Measurements from ENCODE around the gene CDK11A.
A peak's percentile ranks its signal among the peaks of the same experiment; 100 is the strongest.

The CDK11A gene

GRCh38 chr1:1724035-1724864, at the start of gene CDK11A:
Gene CDK11A, minus strand, starts transcription at chr1:1724357. Its CDS starts 1,539 bp downstream, at chr1:1722818.
- peak; percentile 98 for DNase-seq (ENCODE audit: low spot score)

GRCh38 chr1:1773874-1774273, 49.7 kb upstream of the CDK11A start:
- DNase-seq (ENCODE audit: low spot score): no peak

GRCh38 chr1:1771096-1771495, 46.9 kb upstream of the CDK11A start:
- no peak for DNase-seq (ENCODE audit: low spot score)

- no peak for DNase-seq (ENCODE audit: low spot score)
These were observed 45.9 kb upstream of the CDK11A start for GRCh38 chr1:1770102-1770501.

GRCh38 chr1:1768249-1768992, 44.3 kb upstream of the CDK11A start:
- no peak for DNase-seq (ENCODE audit: low spot score)

GRCh38 chr1:1764876-1765470, 40.8 kb upstream of the CDK11A start:
- no peak for DNase-seq (ENCODE audit: low spot score)

- DNase-seq (ENCODE audit: low spot score): peak; percentile 69
These were observed 39.8 kb upstream of the CDK11A start for GRCh38 chr1:1763657-1764621.

GRCh38 chr1:1761504-1762376, 37.6 kb upstream of the CDK11A start:
- DNase-seq (ENCODE audit: low spot score): no peak

GRCh38 chr1:1760715-1761114, 36.6 kb upstream of the CDK11A start:
- no peak for DNase-seq (ENCODE audit: low spot score)

GRCh38 chr1:1760345-1760650, 36.1 kb upstream of the CDK11A start:
- DNase-seq (ENCODE audit: low spot score): no peak

GRCh38 chr1:1759456-1760344, 35.5 kb upstream of the CDK11A start:
- no peak for DNase-seq (ENCODE audit: low spot score)

GRCh38 chr1:1758692-1759455, 34.7 kb upstream of the CDK11A start:
- DNase-seq (ENCODE audit: low spot score): no peak

- no peak for DNase-seq (ENCODE audit: low spot score)
These were observed 34.0 kb upstream of the CDK11A start for GRCh38 chr1:1758059-1758621.

- no peak for DNase-seq (ENCODE audit: low spot score)
These were observed 33.4 kb upstream of the CDK11A start for GRCh38 chr1:1757422-1758058.

- DNase-seq (ENCODE audit: low spot score): no peak
These were observed 32.7 kb upstream of the CDK11A start for GRCh38 chr1:1756661-1757421.

GRCh38 chr1:1755852-1756251, 31.7 kb upstream of the CDK11A start:
- no peak for DNase-seq (ENCODE audit: low spot score)

GRCh38 chr1:1755426-1755825, 31.3 kb upstream of the CDK11A start:
- DNase-seq (ENCODE audit: low spot score): no peak
